Neural progenitor cell (in vitro differentiated cells): ENCODE data around the gene BOD1L2. TPM values are rescaled to one million over a fixed set of nuclear protein-coding genes. Genes with fewer than 3 reads are reported as not detected.
A peak's percentile ranks its signal among the peaks of the same experiment; 100 is the strongest.

Experiments used
- DNase-seq: peaks from one replicate; pipeline ENCODE4 v3.0.0-alpha.2; 2016; ENCODE audit warnings: low spot score
- H2AFZ ChIP-seq: fragments of 200-600 bp; sonication (generic); replicated peaks from 2 replicates; pipeline ENCODE4 v1.6.1; 2016; ENCODE audit warnings: antibody characterized with exemption
- H3F3A ChIP-seq: fragments of 200-600 bp; sonication (generic); 2 replicates; pipeline ENCODE4 v1.6.1; 2016; ENCODE audit warnings: antibody characterized with exemption, low read depth
- H3K27ac ChIP-seq: fragments of 200-600 bp; sonication (generic); 2 replicates; pipeline ENCODE4 v1.5.1; 2016; ENCODE audit warnings: mild to moderate bottlenecking
- H3K27me3 ChIP-seq: fragments of 200-600 bp; sonication (generic); 2 replicates; pipeline ENCODE4 v1.6.1; 2016; ENCODE audit warnings: mild to moderate bottlenecking, moderate library complexity
- H3K36me3 ChIP-seq: fragments of 200-600 bp; sonication (generic); 2 replicates; pipeline ENCODE4 v1.5.1; 2016
- H3K4me1 ChIP-seq: fragments of 200-600 bp; sonication (generic); 2 replicates; pipeline ENCODE4 v1.6.1; 2016; ENCODE audit warnings: mixed run types
- H3K4me2 ChIP-seq: fragments of 200-600 bp; sonication (generic); 2 replicates; pipeline ENCODE4 v1.6.1; 2016
- H3K4me3 ChIP-seq: fragments of 200-600 bp; sonication (generic); 2 replicates; pipeline ENCODE4 v1.5.1; 2016
- H3K79me2 ChIP-seq: fragments of 200-600 bp; sonication (generic); 2 replicates; pipeline ENCODE4 v1.6.1; 2016; ENCODE audit warnings: low read depth
- H3K9ac ChIP-seq: fragments of 200-600 bp; sonication (generic); 2 replicates; pipeline ENCODE4 v1.6.1; 2016
- H3K9me3 ChIP-seq: fragments of 200-600 bp; sonication (generic); 2 replicates; pipeline ENCODE4 v1.5.1; 2016; ENCODE audit warnings: low read depth
- H4K20me1 ChIP-seq: fragments of 200-600 bp; sonication (generic); 2 replicates; pipeline ENCODE4 v1.6.1; 2016; ENCODE audit warnings: low read depth
- H3K27ac Mint-ChIP-seq: 3 replicates; pipeline ENCODE4 v1.8.0; 2021; ENCODE audit warnings: mixed read lengths
- H3K27me3 Mint-ChIP-seq: 2 replicates; pipeline ENCODE4 v1.8.0; 2022; ENCODE audit warnings: low read depth, mild to moderate bottlenecking, inconsistent platforms, moderate library complexity, mixed read lengths; ENCODE audit not compliant: insufficient read depth
- H3K36me3 Mint-ChIP-seq: 3 replicates; pipeline ENCODE4 v1.8.0; 2021; ENCODE audit warnings: mixed read lengths
- H3K4me1 Mint-ChIP-seq: 3 replicates; pipeline ENCODE4 v1.8.0; 2021; ENCODE audit warnings: mixed read lengths
- H3K4me3 Mint-ChIP-seq: 3 replicates; pipeline ENCODE4 v1.8.0; 2021; ENCODE audit warnings: mild to moderate bottlenecking, moderate library complexity, mixed read lengths
- H3K9me3 Mint-ChIP-seq: 3 replicates; pipeline ENCODE4 v1.8.0; 2020; ENCODE audit warnings: mixed read lengths
- EZH2 ChIP-seq: fragments of 200-600 bp; sonication (generic); IDR thresholded peaks from 2 replicates; pipeline ENCODE4 v1.6.1; 2017; ENCODE audit warnings: antibody characterized with exemption, mild to moderate bottlenecking, moderate library complexity
- EZH2phosphoT487 ChIP-seq: fragments of 200-600 bp; sonication (generic); IDR thresholded peaks from 2 replicates; pipeline ENCODE4 v1.6.1; 2017; ENCODE audit warnings: antibody characterized with exemption
- total RNA-seq: library from RNA; depleted of rRNA; stranded (reverse); fragments of >200 nt; gene quantifications from 2 replicates; pipeline ENCODE4 v1.2.3, GENCODE V29; 2015; ENCODE audit warnings: low replicate concordance
- TF ChIP-seq, protein P1 (sequence below): fragments of 200-600 bp; sonication (generic); IDR thresholded peaks from 2 replicates; pipeline ENCODE4 v1.5.1; 2017; ENCODE audit warnings: antibody characterized with exemption, mild to moderate bottlenecking

The BOD1L2 gene
- total RNA-seq, 1 donor from 2014 or later, result not detected

DNA sequence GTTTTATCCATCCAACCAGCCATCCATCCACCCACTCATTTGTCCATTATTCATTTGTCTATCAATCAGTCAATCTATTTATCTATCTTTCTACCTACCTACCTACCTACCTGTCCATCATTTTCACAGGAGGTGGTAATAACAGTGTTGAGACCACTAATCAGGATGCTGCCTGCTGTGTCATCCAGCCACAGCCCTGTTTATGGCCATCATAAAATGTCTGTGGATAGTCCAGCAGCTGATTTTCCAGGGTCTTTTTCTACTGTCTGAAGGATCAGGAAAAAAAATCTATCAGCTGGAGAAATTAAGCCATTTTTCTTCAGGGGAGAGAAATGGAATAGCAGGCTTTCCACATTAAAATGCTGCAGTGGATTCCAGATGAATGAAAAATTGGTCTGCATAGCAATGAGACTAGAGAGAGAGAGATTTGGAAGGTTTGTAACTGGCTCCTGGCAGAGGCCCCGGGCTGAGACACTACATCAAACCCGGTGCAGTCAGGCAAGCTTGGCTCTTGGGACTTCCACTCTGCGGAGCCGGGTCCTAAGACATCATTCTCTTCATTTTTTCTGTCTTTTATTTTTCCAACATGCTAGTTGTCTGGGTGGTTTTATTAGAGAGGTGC, 33.0 kb upstream of the BOD1L2 start:
- no peak for DNase-seq
- peaks cover 10% of the 10 kb centered on the region for H3K27me3 Mint-ChIP-seq
- TF ChIP-seq EZH2phosphoT487, result no peak
- TF ChIP-seq, protein P1, sequence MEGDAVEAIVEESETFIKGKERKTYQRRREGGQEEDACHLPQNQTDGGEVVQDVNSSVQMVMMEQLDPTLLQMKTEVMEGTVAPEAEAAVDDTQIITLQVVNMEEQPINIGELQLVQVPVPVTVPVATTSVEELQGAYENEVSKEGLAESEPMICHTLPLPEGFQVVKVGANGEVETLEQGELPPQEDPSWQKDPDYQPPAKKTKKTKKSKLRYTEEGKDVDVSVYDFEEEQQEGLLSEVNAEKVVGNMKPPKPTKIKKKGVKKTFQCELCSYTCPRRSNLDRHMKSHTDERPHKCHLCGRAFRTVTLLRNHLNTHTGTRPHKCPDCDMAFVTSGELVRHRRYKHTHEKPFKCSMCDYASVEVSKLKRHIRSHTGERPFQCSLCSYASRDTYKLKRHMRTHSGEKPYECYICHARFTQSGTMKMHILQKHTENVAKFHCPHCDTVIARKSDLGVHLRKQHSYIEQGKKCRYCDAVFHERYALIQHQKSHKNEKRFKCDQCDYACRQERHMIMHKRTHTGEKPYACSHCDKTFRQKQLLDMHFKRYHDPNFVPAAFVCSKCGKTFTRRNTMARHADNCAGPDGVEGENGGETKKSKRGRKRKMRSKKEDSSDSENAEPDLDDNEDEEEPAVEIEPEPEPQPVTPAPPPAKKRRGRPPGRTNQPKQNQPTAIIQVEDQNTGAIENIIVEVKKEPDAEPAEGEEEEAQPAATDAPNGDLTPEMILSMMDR, result no peak
- no peak for TF ChIP-seq EZH2
- H3K4me3 Mint-ChIP-seq, result no peak overlapping the region
- H3K9me3 Mint-ChIP-seq, result no peaks in the 10 kb centered on the region
- Histone ChIP-seq H3K79me2 (no peaks in the 10 kb centered on the region), H3K9me3 (no peaks in the 10 kb centered on the region), H3K4me2 (no peak overlapping the region), H3K36me3 (no peaks in the 10 kb centered on the region), H3K9ac (no peak overlapping the region), H2AFZ (no peak overlapping the region), H3K4me3 (no peak overlapping the region), H3K4me1 (peaks cover 14% of the 10 kb centered on the region), H3F3A (no peaks in the 10 kb centered on the region), H4K20me1 (no peaks in the 10 kb centered on the region), H3K27me3 (no peaks in the 10 kb centered on the region), H3K27ac (no peak overlapping the region)
- H3K4me1 Mint-ChIP-seq, result peaks cover 20% of the 10 kb centered on the region
- H3K36me3 Mint-ChIP-seq, result no peaks in the 10 kb centered on the region
- H3K27ac Mint-ChIP-seq, result no peak overlapping the region

DNA sequence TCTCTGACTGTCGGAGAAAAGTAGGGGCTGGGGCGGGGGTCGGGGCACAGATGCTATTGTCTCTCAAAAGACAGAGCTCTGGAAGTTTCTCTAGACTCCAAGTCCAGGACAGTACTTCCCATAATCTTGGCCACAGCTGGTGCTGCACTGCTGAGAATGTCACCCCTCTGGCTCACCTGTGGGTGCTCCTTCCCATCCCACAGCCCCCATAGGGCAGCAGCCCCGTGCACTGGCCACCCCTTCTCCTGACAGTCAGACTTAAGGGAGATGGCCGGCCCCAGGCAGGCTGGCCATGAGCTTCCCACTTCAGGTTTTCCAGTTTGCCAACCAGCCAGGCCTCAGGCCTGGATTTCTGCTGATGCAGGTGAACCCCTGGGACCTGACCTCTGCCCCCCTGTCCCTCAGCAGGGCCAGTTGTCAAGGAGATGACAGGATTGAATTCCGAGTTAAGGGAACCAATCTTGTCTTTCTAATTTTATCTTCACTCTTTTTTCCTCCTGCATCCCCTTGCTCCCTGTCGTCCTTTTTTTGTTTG, 30.2 kb upstream of the BOD1L2 start:
- peaks cover 22% of the 10 kb centered on the region for H3K4me1 Mint-ChIP-seq
- no peak overlapping the region for H3K27ac ChIP-seq
- no peaks in the 10 kb centered on the region for H3K36me3 Mint-ChIP-seq

DNA sequence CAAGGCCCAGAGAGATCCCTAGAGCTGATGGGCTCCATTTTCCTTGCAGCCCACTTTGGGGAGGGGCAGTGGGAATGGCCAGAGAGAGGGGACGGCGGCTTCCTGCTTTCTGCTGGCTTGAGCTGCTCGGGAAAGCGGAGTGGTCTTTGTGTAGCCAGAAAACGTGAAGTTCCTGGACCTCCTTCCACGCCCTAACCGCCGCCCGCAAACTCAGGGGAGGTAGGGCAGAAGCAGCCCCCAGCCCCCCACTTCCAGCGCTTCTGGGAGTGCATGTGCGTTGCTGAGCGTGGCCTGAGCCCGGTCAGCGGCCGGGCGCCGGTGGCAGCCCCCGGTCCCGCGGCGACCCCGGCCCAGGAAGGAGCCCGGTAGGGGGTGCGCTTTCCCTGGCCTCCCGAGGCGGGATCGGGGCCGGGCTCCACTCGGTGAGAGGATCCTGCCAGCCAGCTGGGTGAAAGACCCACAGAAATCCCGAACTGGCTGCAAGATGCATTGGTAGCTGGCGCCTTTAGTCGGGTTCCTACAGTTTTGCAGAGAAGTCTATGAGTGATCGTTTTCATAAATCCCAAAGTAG, 25.3 kb upstream of the BOD1L2 start:
- Mint-ChIP-seq H3K27ac (no peak overlapping the region), H3K9me3 (no peaks in the 10 kb centered on the region), H3K4me1 (peaks cover 22% of the 10 kb centered on the region), H3K36me3 (no peaks in the 10 kb centered on the region), H3K27me3 (peaks cover 29% of the 10 kb centered on the region), H3K4me3 (peak overlapping the region; percentile 17)
- DNase-seq, result peak; percentile 69
- no peak for TF ChIP-seq EZH2phosphoT487
- TF ChIP-seq, protein P1, result peak; percentile 53
- Histone ChIP-seq H3K27me3 (peaks cover 20% of the 10 kb centered on the region), H3F3A (peaks cover 10% of the 10 kb centered on the region), H3K4me3 (peak overlapping the region; percentile 39), H3K79me2 (no peaks in the 10 kb centered on the region), H3K27ac (no peak overlapping the region), H3K4me1 (peaks cover 14% of the 10 kb centered on the region), H3K9ac (no peak overlapping the region), H3K4me2 (peak overlapping the region; percentile 78), H4K20me1 (no peaks in the 10 kb centered on the region), H3K9me3 (no peaks in the 10 kb centered on the region), H2AFZ (peak overlapping the region; percentile 85), H3K36me3 (no peaks in the 10 kb centered on the region)

More for the DNA sequence above, 30.2 kb upstream of the BOD1L2 start:
- TF ChIP-seq EZH2phosphoT487 (no peak), EZH2 (no peak)
- TF ChIP-seq, protein P1, result no peak
- Histone ChIP-seq H3K4me2 (peak overlapping the region; percentile 54), H3K4me1 (peaks cover 14% of the 10 kb centered on the region), H3K4me3 (no peak overlapping the region), H3K9me3 (no peaks in the 10 kb centered on the region), H3F3A (no peaks in the 10 kb centered on the region), H3K36me3 (no peaks in the 10 kb centered on the region), H2AFZ (no peak overlapping the region), H4K20me1 (no peaks in the 10 kb centered on the region), H3K27me3 (no peaks in the 10 kb centered on the region), H3K79me2 (no peaks in the 10 kb centered on the region), H3K9ac (no peak overlapping the region)
- H3K4me3 Mint-ChIP-seq, result no peak overlapping the region
- H3K27me3 Mint-ChIP-seq, result peaks cover 9% of the 10 kb centered on the region
- H3K27ac Mint-ChIP-seq, result no peak overlapping the region
- H3K9me3 Mint-ChIP-seq, result no peaks in the 10 kb centered on the region
- no peak for DNase-seq
